Measurements from ENCODE around the gene HORMAD2.

DNA sequence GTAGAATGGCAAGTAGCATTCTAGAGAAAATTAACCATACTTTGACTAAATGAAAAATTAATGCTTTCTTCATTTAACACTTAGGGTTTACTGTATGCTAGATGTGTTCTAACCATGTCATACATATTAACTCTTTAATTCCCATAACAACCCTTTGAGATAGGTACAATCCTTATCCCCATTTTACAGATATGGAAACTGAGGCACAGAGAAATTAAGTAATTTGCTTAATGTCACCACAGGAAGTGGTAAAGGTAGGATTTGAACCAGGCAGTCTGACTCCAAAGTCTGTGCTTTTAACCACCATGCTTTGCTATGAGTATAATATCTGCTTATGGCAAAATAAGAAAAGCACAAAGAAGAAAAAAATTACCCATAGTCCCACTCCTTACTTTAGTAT lies 106.8 kb downstream of the HORMAD2 start:
- TF ChIP-seq POLR2A (IDR thresholded peaks at IDR 0.05) (no peak), EP300 (IDR thresholded peaks at IDR 0.05) (no peak)
- TF ChIP-seq, protein P1, sequence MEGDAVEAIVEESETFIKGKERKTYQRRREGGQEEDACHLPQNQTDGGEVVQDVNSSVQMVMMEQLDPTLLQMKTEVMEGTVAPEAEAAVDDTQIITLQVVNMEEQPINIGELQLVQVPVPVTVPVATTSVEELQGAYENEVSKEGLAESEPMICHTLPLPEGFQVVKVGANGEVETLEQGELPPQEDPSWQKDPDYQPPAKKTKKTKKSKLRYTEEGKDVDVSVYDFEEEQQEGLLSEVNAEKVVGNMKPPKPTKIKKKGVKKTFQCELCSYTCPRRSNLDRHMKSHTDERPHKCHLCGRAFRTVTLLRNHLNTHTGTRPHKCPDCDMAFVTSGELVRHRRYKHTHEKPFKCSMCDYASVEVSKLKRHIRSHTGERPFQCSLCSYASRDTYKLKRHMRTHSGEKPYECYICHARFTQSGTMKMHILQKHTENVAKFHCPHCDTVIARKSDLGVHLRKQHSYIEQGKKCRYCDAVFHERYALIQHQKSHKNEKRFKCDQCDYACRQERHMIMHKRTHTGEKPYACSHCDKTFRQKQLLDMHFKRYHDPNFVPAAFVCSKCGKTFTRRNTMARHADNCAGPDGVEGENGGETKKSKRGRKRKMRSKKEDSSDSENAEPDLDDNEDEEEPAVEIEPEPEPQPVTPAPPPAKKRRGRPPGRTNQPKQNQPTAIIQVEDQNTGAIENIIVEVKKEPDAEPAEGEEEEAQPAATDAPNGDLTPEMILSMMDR (IDR thresholded peaks at IDR 0.05): no peak
